ENCODE results near the gene HTRA2.
A peak's percentile ranks its signal among the peaks of the same experiment; 100 is the strongest.

The HTRA2 gene

GRCh38 chr2:74552914-74553811 is 23.4 kb downstream of the HTRA2 start:
- TF ChIP-seq CTCF (IDR thresholded peaks at IDR 0.05; ENCODE audit: low read depth, low read length) = no peak
- peak; percentile 32 to 42 for DNase-seq (ENCODE audit: low read depth in 2 of 2)
- H3K4me3 ChIP-seq (replicated peaks in 1 of 2; ENCODE audit: low read depth in 2 of 2, low read length in 2 of 2) = peak overlapping the region; percentile 93 to 95

- TF ChIP-seq CTCF (IDR thresholded peaks at IDR 0.05; ENCODE audit: low read depth, low read length) = no peak
- peak within 1 kb of the TSS; percentile 93 to 95 for H3K4me3 ChIP-seq (replicated peaks in 1 of 2; ENCODE audit: low read depth in 2 of 2, low read length in 2 of 2)
- DNase-seq (ENCODE audit: low read depth in 2 of 2) = peak; percentile 92 to 95
Measured at GRCh38 chr2:74553892-74554819, 24.4 kb downstream of the HTRA2 start, which contains the start of the genes DOK1 and LOXL3. Gene DOK1, plus strand, starts transcription at chr2:74554720. Its CDS starts 35 bp downstream, at chr2:74554755. Gene LOXL3, minus strand, starts transcription at chr2:74553942. Its CDS starts 1,308 bp downstream, at chr2:74552634.

- TF ChIP-seq CTCF (IDR thresholded peaks at IDR 0.05; ENCODE audit: low read depth, low read length) = peak; percentile 4
- peak; percentile 46 to 51 for DNase-seq (ENCODE audit: low read depth in 2 of 2)
- H3K4me3 ChIP-seq (replicated peaks in 1 of 2; ENCODE audit: low read depth in 2 of 2, low read length in 2 of 2) = peak overlapping the region; percentile 93 to 95
Measured at GRCh38 chr2:74554820-74555531, 25.2 kb downstream of the HTRA2 start.

- H3K4me3 ChIP-seq (replicated peaks in 1 of 2; ENCODE audit: low read depth in 2 of 2, low read length in 2 of 2) = peak overlapping the region; percentile 93 to 95
- TF ChIP-seq CTCF (IDR thresholded peaks at IDR 0.05; ENCODE audit: low read depth, low read length) = no peak
- no peak for DNase-seq (ENCODE audit: low read depth in 2 of 2)
Measured at GRCh38 chr2:74555610-74556103, 25.9 kb downstream of the HTRA2 start.

- TF ChIP-seq CTCF (IDR thresholded peaks at IDR 0.05; ENCODE audit: low read depth, low read length) = no peak
- H3K4me3 ChIP-seq (replicated peaks in 1 of 2; ENCODE audit: low read depth in 2 of 2, low read length in 2 of 2) = peak overlapping the region in 1 of 2 donors; percentile 95
- DNase-seq (ENCODE audit: low read depth in 2 of 2) = no peak
Measured at GRCh38 chr2:74556159-74556558, 26.4 kb downstream of the HTRA2 start.

Measured in cardiac fibroblast (primary cell).